GM21576 (cell line): ENCODE measurements around the gene MAN2B2.

Source experiments
- ATAC-seq: cut with Tn5 transposase; IDR thresholded peaks from one replicate; pipeline ENCODE4 v1.9.1; 2021; ENCODE audit warnings: mild to moderate bottlenecking, moderate library complexity; ENCODE audit not compliant: unreplicated experiment

Gene MAN2B2

GRCh38 chr4:6574747-6575502 lies at the start of gene MAN2B2:
Gene MAN2B2 (plus strand): TSS chr4:6575189. CDS start chr4:6575211, 22 bp downstream.
- ATAC-seq, result peak; percentile 96

GRCh38 chr4:6525474-6525873 lies 49.5 kb upstream of the MAN2B2 start:
- no peak for ATAC-seq

GRCh38 chr4:6526156-6526555 lies 48.8 kb upstream of the MAN2B2 start:
- no peak for ATAC-seq

GRCh38 chr4:6526671-6527091 lies 48.3 kb upstream of the MAN2B2 start:
- ATAC-seq, result no peak

GRCh38 chr4:6527259-6527658 lies 47.7 kb upstream of the MAN2B2 start:
- no peak for ATAC-seq

DNA sequence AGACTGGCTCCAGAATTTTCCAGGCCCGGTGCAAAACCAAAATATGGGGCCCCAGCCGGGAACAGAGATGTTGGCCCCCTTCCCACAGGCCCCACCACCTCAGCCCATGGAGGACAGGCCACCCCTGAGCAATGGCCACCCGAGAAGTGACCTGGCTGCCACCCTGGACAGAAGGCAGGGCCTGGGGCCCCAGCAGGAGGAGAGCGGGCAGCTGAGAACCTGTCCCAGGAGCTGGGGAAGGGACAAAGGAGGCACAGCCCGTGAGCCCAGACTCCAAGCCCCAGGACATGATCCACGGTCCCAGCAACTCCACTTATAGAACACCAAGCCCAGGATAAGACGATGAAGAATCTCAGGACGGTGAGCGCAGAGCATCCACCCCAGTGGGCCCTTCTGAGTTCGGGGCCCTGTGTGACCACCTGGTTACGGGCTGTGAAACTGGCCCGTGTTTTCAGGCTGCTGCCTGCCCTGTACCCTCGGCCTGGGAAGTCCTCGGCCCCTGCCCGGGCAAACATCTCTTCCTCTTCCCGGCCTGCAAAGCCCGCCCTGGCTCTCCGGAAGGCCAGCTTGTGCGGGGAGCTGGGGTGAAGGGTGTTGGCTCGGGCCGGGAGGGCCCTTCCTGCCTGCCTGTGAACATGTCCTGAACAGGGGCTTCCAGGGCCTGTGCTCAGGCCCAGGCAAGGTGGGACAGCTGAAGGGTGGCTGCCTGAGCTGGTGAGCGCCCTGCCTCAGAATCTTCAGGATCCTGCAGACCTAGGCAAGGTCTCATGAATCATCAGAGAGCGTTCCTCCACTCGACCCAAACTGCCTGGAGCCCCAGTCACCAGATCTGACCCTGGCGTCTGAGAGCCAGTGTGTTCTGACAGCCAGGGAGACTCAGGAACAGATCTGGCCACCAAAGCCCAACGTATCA lies 47.0 kb upstream of the MAN2B2 start:
- ATAC-seq, result no peak

GRCh38 chr4:6529021-6529420 lies 46.0 kb upstream of the MAN2B2 start:
- no peak for ATAC-seq

DNA sequence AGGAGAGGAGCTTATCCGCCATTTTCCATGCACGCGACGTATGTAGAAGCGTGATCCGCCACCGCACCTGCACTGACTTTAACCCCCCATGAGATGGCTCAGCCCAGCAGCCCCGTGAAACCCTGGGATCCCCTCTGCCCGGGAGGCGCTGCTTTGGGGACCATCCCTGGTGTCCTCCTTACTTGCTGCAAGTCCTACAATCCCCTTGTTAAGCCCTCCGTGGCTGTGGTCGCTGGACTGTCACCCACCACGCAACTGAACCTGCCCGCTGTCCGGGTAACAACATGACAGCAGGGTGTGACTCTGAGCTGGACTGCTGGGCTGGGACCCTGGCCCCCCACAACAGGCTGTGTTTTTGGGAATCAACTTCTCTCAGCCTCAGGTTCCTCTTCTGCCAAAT lies 44.7 kb upstream of the MAN2B2 start:
- no peak for ATAC-seq

DNA sequence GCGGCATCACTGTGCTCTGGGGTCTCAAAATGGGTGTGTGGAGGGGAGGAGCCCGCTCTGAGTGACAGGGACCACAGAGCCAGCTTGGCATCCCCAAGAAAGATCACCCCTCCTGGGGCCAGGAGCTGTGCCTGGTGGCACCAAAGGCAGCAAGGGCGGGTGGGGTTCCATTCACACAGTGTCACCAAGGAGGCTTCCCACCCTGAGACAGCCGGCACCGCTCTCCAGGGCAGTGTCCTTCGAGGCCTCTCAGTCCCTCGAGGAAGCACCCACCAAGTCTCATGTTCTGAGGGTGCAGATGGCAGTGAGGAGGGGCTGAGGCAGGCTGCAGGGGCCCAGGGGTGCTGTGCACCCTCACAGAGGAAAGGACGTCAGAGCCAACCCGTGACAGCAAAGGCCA lies 44.0 kb upstream of the MAN2B2 start:
- no peak for ATAC-seq

DNA sequence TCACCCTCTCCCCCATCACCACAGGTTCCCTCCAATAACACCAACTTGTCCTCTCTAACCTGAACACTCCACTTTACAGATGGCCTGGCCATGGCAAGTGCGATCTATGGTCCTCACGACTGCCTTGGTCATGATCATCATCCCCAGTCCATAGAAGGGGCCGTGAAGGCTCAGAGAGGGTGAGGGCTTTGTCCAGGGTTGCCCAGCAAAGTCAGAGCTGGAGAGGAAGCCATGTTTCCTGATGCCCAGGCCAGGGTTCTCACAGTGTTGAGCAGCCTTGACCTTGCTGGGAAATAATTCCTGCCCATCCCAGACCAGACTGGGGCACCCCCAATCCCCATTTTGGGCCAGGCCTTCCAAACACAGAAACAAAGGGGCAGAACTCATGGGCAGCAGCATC lies 42.9 kb upstream of the MAN2B2 start:
- no peak for ATAC-seq

DNA sequence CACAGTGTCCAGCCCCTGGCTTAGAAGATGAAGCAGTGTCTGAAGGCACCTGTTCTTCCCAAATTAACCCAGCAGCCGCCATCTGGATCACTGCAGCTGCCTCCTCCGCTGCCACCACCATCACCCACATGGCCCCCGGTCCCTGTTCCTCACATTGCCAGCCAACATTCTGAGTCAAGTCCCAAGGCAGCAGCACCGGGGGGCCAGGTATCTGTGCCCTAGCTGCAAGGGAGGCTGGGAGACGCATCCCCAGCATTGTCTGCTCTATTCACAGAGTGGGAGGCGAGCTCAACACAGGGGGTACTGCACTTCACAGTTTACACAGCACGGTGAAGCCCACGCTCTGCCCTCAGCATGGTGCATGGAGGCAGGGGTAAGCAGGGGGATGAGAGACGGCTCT lies 42.3 kb upstream of the MAN2B2 start:
- ATAC-seq, result no peak

DNA sequence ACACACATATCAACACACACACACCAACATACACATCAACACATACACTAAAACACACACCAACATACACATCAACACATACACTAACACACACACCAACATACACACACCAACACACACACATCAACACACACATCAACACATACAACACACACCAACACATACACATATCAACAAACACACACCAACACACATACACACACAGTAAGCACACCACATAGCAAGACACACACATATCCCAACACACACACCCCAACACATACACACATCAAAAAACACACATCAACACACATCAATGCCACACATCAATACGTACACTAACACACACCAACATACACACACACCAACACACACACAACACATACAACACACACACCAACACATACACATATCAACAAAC lies 40.9 kb upstream of the MAN2B2 start:
- no peak for ATAC-seq

DNA sequence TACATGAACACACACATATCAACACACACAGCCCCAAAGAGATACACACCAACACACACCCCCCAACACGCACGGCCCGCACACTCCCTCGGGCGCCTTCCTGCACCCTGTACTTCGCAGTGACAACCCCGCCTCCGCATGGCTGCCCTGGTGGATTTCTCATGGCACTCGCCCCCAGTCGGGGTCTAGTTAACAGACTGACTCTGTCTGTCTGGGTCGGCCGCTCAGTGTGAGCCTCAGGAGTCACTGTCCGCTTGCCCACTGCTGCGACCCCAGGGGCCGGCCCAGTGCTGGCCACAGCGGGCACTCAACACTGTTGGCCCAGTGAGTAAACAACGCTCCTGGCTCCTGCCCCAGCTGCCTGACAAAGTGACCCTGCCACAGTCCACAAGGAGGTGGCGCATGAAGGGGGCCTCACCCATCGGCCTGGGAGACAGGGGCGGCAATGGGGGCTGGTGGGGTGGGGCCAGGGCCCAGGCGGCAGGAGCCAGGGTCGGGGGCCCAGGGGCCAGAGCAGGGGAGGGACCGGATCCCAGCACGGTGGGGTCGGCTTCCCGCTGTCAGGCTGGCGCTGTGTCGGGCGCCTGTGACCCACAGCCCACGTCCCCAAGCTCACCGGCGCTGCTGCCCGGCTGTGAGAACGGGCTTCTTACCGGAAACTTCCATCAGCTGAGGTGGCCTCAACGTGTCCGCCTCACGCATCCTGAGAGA lies 40.2 kb upstream of the MAN2B2 start:
- ATAC-seq, result no peak

DNA sequence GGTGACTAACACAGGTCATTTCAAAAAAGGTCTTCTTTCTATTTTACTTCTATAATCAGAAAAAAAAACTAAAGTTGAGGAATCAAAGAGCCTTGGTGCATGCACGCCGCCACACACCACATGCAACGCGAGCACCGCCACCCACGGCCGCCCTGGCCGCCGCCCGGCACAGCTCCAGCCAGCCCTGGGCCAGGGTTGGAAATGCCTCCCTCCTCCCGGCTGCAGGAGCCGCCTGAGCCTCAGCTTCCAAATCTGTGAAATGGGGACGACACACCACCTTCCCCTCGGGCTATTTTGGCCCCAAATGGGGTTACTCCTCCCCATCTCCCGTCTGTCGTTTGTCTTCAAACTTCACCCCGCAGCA lies 39.7 kb upstream of the MAN2B2 start:
- ATAC-seq, result no peak

DNA sequence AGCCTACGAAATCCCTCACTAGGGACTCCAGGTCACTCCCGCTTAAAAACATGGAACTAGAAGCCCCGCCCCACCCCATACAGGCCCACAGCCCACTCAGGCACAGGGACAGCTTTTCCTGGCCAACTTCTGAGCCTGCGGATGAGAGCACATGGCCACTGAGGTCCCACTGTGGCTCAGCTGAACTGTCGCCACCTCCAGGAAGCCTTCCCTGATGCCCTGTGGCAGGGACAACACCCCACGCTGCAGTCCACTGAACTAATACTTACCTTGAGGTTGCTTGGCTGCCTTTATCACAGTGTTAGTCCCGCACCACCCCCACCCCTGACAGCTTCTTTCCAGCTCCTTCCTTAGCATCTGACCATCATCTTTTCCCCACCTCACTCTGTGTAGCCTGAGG lies 39.3 kb upstream of the MAN2B2 start:
- no peak for ATAC-seq

GRCh38 chr4:6538111-6538510 lies 36.9 kb upstream of the MAN2B2 start:
- ATAC-seq, result no peak

GRCh38 chr4:6538575-6538974 lies 36.4 kb upstream of the MAN2B2 start:
- ATAC-seq, result no peak

GRCh38 chr4:6539009-6539764 lies 35.8 kb upstream of the MAN2B2 start:
- ATAC-seq, result no peak

GRCh38 chr4:6540879-6541278 lies 34.1 kb upstream of the MAN2B2 start:
- no peak for ATAC-seq

GRCh38 chr4:6541789-6542188 lies 33.2 kb upstream of the MAN2B2 start:
- ATAC-seq, result no peak

DNA sequence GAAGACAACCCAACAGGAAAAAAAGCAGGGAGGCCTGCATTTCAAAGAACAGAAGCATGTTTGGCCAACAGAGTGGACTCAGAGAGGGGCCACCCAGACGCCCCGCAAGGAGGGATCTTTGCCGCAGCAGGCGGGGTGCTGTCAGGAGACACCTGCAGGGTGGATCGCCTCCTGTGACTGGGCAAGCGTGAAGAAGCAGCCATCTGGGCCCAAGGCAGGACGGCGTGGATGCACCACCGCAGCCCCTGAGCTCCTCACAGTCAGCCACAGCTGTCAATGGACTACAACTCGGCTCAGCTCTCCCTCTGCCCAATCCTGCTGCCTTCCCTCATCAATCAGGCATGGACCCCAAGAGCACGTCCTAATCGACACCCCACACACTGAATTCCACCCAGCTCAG lies 32.0 kb upstream of the MAN2B2 start:
- ATAC-seq, result no peak
